Heart right ventricle (tissue), 16 donors: Measurements from ENCODE around the gene C1S. TPM values are rescaled to one million over a fixed set of nuclear protein-coding genes. Genes with fewer than 3 reads are reported as not detected.

Source experiments
- ATAC-seq, 8 donors: fragments of 200-7000 bp; cut with Tn5 transposase; one replicate each; pipeline ENCODE4 v1.9.1; 2020; ENCODE audit warnings: mild to moderate bottlenecking in 8 of 8, moderate library complexity in 8 of 8, moderate number of reproducible peaks in 1 of 8
- DNase-seq, 2 donors: peaks; one replicate each; pipeline ENCODE4 v3.0.0-alpha.2; 2020
- H3K27ac ChIP-seq, 10 donors: fragments of 200-600 bp; sonication (generic) in 2 of 10; one replicate each; pipeline versions ENCODE4 v1.5.0 to v1.8.0; 2020 to 2022; ENCODE audit warnings: mild to moderate bottlenecking in 3 of 10
- H3K27me3 ChIP-seq, 7 donors: fragments of 200-600 bp; one replicate each; pipeline ENCODE4 v1.8.0; 2021 to 2022; ENCODE audit warnings: mild to moderate bottlenecking in 2 of 7
- H3K36me3 ChIP-seq, 9 donors: fragments of 200-600 bp; sonication (generic) in 1 of 9; one replicate each; pipeline versions ENCODE4 v1.5.0 to v1.8.0; 2020 to 2022; ENCODE audit warnings: mild to moderate bottlenecking in 2 of 9
- H3K4me1 ChIP-seq, 9 donors: fragments of 200-600 bp; sonication (generic) in 1 of 9; one replicate each; pipeline versions ENCODE4 v1.5.0 to v1.8.0; 2020 to 2022; ENCODE audit warnings: mild to moderate bottlenecking in 4 of 9
- H3K4me3 ChIP-seq, 10 donors: fragments of 200-600 bp; sonication (generic) in 2 of 10; one replicate each; pipeline versions ENCODE4 v1.5.0 to v1.8.0; 2020 to 2022; ENCODE audit warnings: mild to moderate bottlenecking in 7 of 10, moderate library complexity in 2 of 10
- H3K9me3 ChIP-seq, 11 donors: fragments of 200-600 bp in 10 of 11; sonication (generic) in 2 of 11; one replicate each; pipeline versions ENCODE4 v1.5.0 to v1.8.0; 2013 to 2022; ENCODE audit warnings: mild to moderate bottlenecking in 2 of 11, control low read depth in 1 of 11, moderate library complexity in 1 of 11
- CTCF ChIP-seq, 9 donors: fragments of 200-600 bp; sonication (generic) in 2 of 9; IDR thresholded peaks; one replicate each; pipeline versions ENCODE4 v1.5.0 to v1.8.0; 2021 to 2022; ENCODE audit warnings: antibody characterized with exemption in 9 of 9, mild to moderate bottlenecking in 5 of 9, moderate library complexity in 1 of 9
- WGBS, 2 donors: extraction: QIAGEN DNeasy Blood & Tissue Kit; methylation state at CpG; one replicate each; pipeline ENCODE4 v1.1.7; 2013; ENCODE audit warnings: inconsistent platforms in 1 of 2; 5-methylcytosine and 5-hydroxymethylcytosine counted together
- intact Hi-C, 10 donors: fragments of 100-400 bp; cut with DNase I; formaldehyde crosslinking; loops; one replicate each; pipeline versions ENCODE4 v1.11.1 to v1.14.2; 2022
- polyA plus RNA-seq, 2 donors: library from polyadenylated mRNA; stranded (reverse); fragments of 200-250 nt; gene quantifications; one replicate each; pipeline ENCODE4 v1.2.3, GENCODE V29; 2013
- total RNA-seq, 10 donors: library from RNA; stranded (reverse); fragmentation: NEBNext Ultra II Directional in 3 of 10; extraction: Animal tissue kit (Norgen Biotek cat#: 25700) in 3 of 10; gene quantifications; one replicate each; pipeline versions ENCODE4 v1.2.1 to v1.2.4, GENCODE V29; 2021 to 2023
- donor health status: Arrhythmogenic right ventricular cardiomyopathy.
- donor health status: ischemic (EF 13 %, LVEDD 7.1; RV severe dilation, severe dysfunction).
- donor health status: healthy with polysubstance abuse.
- donor health status: DM: no; HTN: yes; CAD: no.
- donor health status: DM: no; HTN: no; CAD: no.
- donor health status: ischemic (EF 25% LVEDD 6.9; RV normal size, moderate dysfunction).
- donor health status: ischemic (EF 25% LVEDD 5.7; RV mildly dilated, moderate dysfunction).
- donor health status: healthy.
- donor health status: DM: yes; HTN: yes; CAD: no.
- donor health status: Ischemic cardiomyopathy.
- donor health status: ischemic (EF 35%, LVEDD 5.7; RV mildly dilated, moderate dysfunction).
- donor health status: nonischemic (EF 11% LVEDD 7.7; RV severe dilation, severe dysfunction).
- donor health status: DM: yes; HTN: yes; CAD: no.
- donor health status: PGD.
- donor health status: ischemic (EF 29% LVEDD 5.4; RV normal size, mild dysfunction).
- donor health status: nonischemic (EF 23%, LVEDD 6.1; RV moderate dilation, normal function).

The C1S gene
- total and polyA plus RNA-seq, 12 donors = 25.1 to 151 (median 53.5) TPM

- WGBS, 2 donors = 86% methylated on average over 3 of the region's 3 CpGs
- no peak for ATAC-seq
- no peaks in the 10 kb centered on the region for H3K9me3 ChIP-seq
- H3K27ac ChIP-seq = no peak overlapping the region
- peaks cover 0 to 40% (median 0%) of the 10 kb centered on the region in 9 donors for H3K36me3 ChIP-seq
- no peak overlapping the region for H3K4me3 ChIP-seq
- no peak for TF ChIP-seq CTCF (IDR thresholded peaks at IDR 0.05)
- H3K4me1 ChIP-seq = peaks cover 0 to 16% (median 9%) of the 10 kb centered on the region in 9 donors
- no peaks in the 10 kb centered on the region for H3K27me3 ChIP-seq
- no peak for DNase-seq
- intact Hi-C loops = loop anchor here in 2 of 10 donors (10.0 kb wide), 2 partner anchors 163 to 173 kb away; partner anchors contain the start of genes C12orf57 (in 1 of the 2), PTPN6 (in 1 of the 2) and RNU7-1 (in 1 of the 2)
Measured at GRCh38 chr12:7117670-7118069, 57.2 kb downstream of the C1S start.

GRCh38 chr12:7118881-7119280 is 58.4 kb downstream of the C1S start:
- Histone ChIP-seq H3K9me3 (no peaks in the 10 kb centered on the region), H3K4me1 (peaks cover 0 to 18% (median 12%) of the 10 kb centered on the region in 9 donors), H3K27me3 (no peaks in the 10 kb centered on the region), H3K27ac (no peak overlapping the region), H3K36me3 (peaks cover 0 to 40% (median 0%) of the 10 kb centered on the region in 9 donors), H3K4me3 (no peak overlapping the region)
- intact Hi-C loops = loop anchor here in 2 of 10 donors (10.0 kb wide), 2 partner anchors 164 to 174 kb away; partner anchors contain the start of genes C12orf57 (in 1 of the 2), PTPN6 (in 1 of the 2) and RNU7-1 (in 1 of the 2)
- DNase-seq (no peak), ATAC-seq (no peak)
- no peak for TF ChIP-seq CTCF (IDR thresholded peaks at IDR 0.05)
- WGBS, 2 donors = 71 to 89% methylated on average over 3 of the region's 3 CpGs

GRCh38 chr12:7120166-7120565 is 59.6 kb downstream of the C1S start:
- TF ChIP-seq CTCF (IDR thresholded peaks at IDR 0.05) = no peak

More at GRCh38 chr12:7120166-7120565, 59.6 kb downstream of the C1S start:
- no peak overlapping the region for H3K27ac ChIP-seq
- no peak overlapping the region for H3K4me3 ChIP-seq
- H3K36me3 ChIP-seq = peaks cover 0 to 29% (median 0%) of the 10 kb centered on the region in 9 donors
- DNase-seq = no peak
- H3K4me1 ChIP-seq = peaks cover 0 to 19% (median 15%) of the 10 kb centered on the region in 9 donors
- H3K27me3 ChIP-seq = no peaks in the 10 kb centered on the region
- no peaks in the 10 kb centered on the region for H3K9me3 ChIP-seq
- intact Hi-C loops = no loop called here
- ATAC-seq = no peak
- 93% methylated on average over 5 of the region's 5 CpGs for WGBS, 2 donors

Other genes starting within 250 kb of the C1S start
- 1 to 10 TPM; 1.8 to 5.7 (median 3.8) TPM for gene GPR162, start 238.9 kb upstream of the C1S start, total RNA-seq
- gene GPR162, start 238.9 kb upstream of the C1S start, polyA plus RNA-seq = 10 to 100 TPM in 1 of 2 donors, 1 to 10 TPM in 1; 7.0 to 16.8 TPM
- 10 to 100 TPM in 9 of 10 donors, 1 to 10 TPM in 1; 6.4 to 24.6 (median 16.0) TPM for gene P3H3, start 232.3 kb upstream of the C1S start, total RNA-seq
- 10 to 100 TPM; 12.5 to 37.8 TPM for gene P3H3, start 232.3 kb upstream of the C1S start, polyA plus RNA-seq
- gene GNB3, start 219.8 kb upstream of the C1S start, total RNA-seq = 10 to 100 TPM in 2 of 10 donors, 1 to 10 TPM in 8; 2.4 to 14.6 (median 7.5) TPM
- gene GNB3, start 219.8 kb upstream of the C1S start, polyA plus RNA-seq = 10 to 100 TPM in 1 of 2 donors, 1 to 10 TPM in 1; 1.9 to 15.0 TPM
- gene CDCA3, start 209.4 kb upstream of the C1S start, total RNA-seq = 1 to 10 TPM in 3 of 10 donors, under 1 TPM in 6, not detected in 1; 0.22 to 4.0 (median 0.55) TPM
- gene CDCA3, start 209.4 kb upstream of the C1S start, polyA plus RNA-seq = 1 to 10 TPM in 1 of 2 donors, under 1 TPM in 1; 0.45 to 1.5 TPM
- 10 to 100 TPM; 64.8 to 95.5 (median 74.1) TPM for gene USP5, start 208.6 kb upstream of the C1S start, total RNA-seq
- 10 to 100 TPM; 17.6 to 37.4 TPM for gene USP5, start 208.6 kb upstream of the C1S start, polyA plus RNA-seq
- 1,000 to 10,000 TPM in 1 of 10 donors, 100 to 1,000 TPM in 9; 739 to 1,044 (median 839) TPM for gene TPI1, start 193.2 kb upstream of the C1S start, total RNA-seq
- 1,000 to 10,000 TPM in 1 of 2 donors, 100 to 1,000 TPM in 1; 367 to 1,432 TPM for gene TPI1, start 193.2 kb upstream of the C1S start, polyA plus RNA-seq
- gene SPSB2, start 187.4 kb upstream of the C1S start, total RNA-seq = 1 to 10 TPM; 2.0 to 5.6 (median 3.4) TPM
- 1 to 10 TPM; 5.4 to 5.6 TPM for gene SPSB2, start 187.4 kb upstream of the C1S start, polyA plus RNA-seq
- gene LRRC23, start 155.9 kb upstream of the C1S start, total RNA-seq = 10 to 100 TPM in 6 of 10 donors, 1 to 10 TPM in 4; 6.5 to 16.1 (median 11.0) TPM
- 10 to 100 TPM; 12.6 to 16.6 TPM for gene LRRC23, start 155.9 kb upstream of the C1S start, polyA plus RNA-seq
- 10 to 100 TPM in 8 of 10 donors, 1 to 10 TPM in 2; 6.3 to 68.4 (median 14.4) TPM for gene ENO2, start 146.1 kb upstream of the C1S start, total RNA-seq
- 10 to 100 TPM; 19.2 to 19.3 TPM for gene ENO2, start 146.1 kb upstream of the C1S start, polyA plus RNA-seq
- 10 to 100 TPM; 54.7 to 96.7 (median 65.8) TPM for gene ATN1, start 132.8 kb upstream of the C1S start, total RNA-seq
- gene ATN1, start 132.8 kb upstream of the C1S start, polyA plus RNA-seq = 10 to 100 TPM; 48.7 to 92.5 TPM
- not detected for gene RNU7-1, start 116.9 kb upstream of the C1S start, total RNA-seq
- not detected for gene RNU7-1, start 116.9 kb upstream of the C1S start, polyA plus RNA-seq
- gene C12orf57, start 116.7 kb upstream of the C1S start, total RNA-seq = 100 to 1,000 TPM; 134 to 213 (median 167) TPM
- 100 to 1,000 TPM; 182 to 654 TPM for gene C12orf57, start 116.7 kb upstream of the C1S start, polyA plus RNA-seq
- 10 to 100 TPM in 2 of 10 donors, 1 to 10 TPM in 8; 2.9 to 32.5 (median 5.3) TPM for gene PTPN6, start 109.4 kb upstream of the C1S start, total RNA-seq
- 10 to 100 TPM in 1 of 2 donors, 1 to 10 TPM in 1; 8.1 to 12.1 TPM for gene PTPN6, start 109.4 kb upstream of the C1S start, polyA plus RNA-seq
- gene PHB2, start 90.1 kb upstream of the C1S start, total RNA-seq = 100 to 1,000 TPM; 139 to 203 (median 160) TPM
- gene PHB2, start 90.1 kb upstream of the C1S start, polyA plus RNA-seq = 100 to 1,000 TPM; 102 to 178 TPM
- 10 to 100 TPM; 33.5 to 42.1 (median 38.3) TPM for gene EMG1, start 89.8 kb upstream of the C1S start, total RNA-seq
- gene EMG1, start 89.8 kb upstream of the C1S start, polyA plus RNA-seq = 10 to 100 TPM; 13.8 to 31.4 TPM
- gene LPCAT3, start 42.2 kb upstream of the C1S start, total RNA-seq = 10 to 100 TPM; 19.9 to 65.8 (median 34.1) TPM
- 10 to 100 TPM; 36.4 to 41.2 TPM for gene LPCAT3, start 42.2 kb upstream of the C1S start, polyA plus RNA-seq
- 100 to 1,000 TPM in 4 of 10 donors, 10 to 100 TPM in 6; 19.9 to 238 (median 59.0) TPM for gene C1R, start 31.7 kb downstream of the C1S start, total RNA-seq
- gene C1R, start 31.7 kb downstream of the C1S start, polyA plus RNA-seq = 100 to 1,000 TPM in 1 of 2 donors, 10 to 100 TPM in 1; 73.0 to 209 TPM
- gene C1RL, start 48.5 kb downstream of the C1S start, total RNA-seq = 10 to 100 TPM in 3 of 10 donors, 1 to 10 TPM in 7; 4.5 to 24.9 (median 7.5) TPM
- gene C1RL, start 48.5 kb downstream of the C1S start, polyA plus RNA-seq = 10 to 100 TPM in 1 of 2 donors, 1 to 10 TPM in 1; 8.3 to 22.3 TPM
- 1 to 10 TPM in 1 of 10 donors, under 1 TPM in 3, not detected in 6; 0.34 to 3.2 (median 0.56) TPM for gene RBP5, start 68.2 kb downstream of the C1S start, total RNA-seq
- 1 to 10 TPM in 1 of 2 donors, under 1 TPM in 1; 0.66 to 1.8 TPM for gene RBP5, start 68.2 kb downstream of the C1S start, polyA plus RNA-seq
- gene CLSTN3, start 69.7 kb downstream of the C1S start, total RNA-seq = 10 to 100 TPM in 2 of 10 donors, 1 to 10 TPM in 8; 3.7 to 16.8 (median 6.0) TPM
- gene CLSTN3, start 69.7 kb downstream of the C1S start, polyA plus RNA-seq = 1 to 10 TPM; 3.9 to 6.8 TPM
- gene PEX5, start 129.0 kb downstream of the C1S start, total RNA-seq = 10 to 100 TPM; 21.8 to 35.2 (median 29.3) TPM
- 10 to 100 TPM in 1 of 2 donors, 1 to 10 TPM in 1; 9.7 to 25.0 TPM for gene PEX5, start 129.0 kb downstream of the C1S start, polyA plus RNA-seq
- not detected for gene ACSM4, start 243.4 kb downstream of the C1S start, total RNA-seq
- not detected for gene ACSM4, start 243.4 kb downstream of the C1S start, polyA plus RNA-seq